WI38 (cell line): ENCODE data around the gene B3GALT6.

ENCODE experiments used
- H3K4me3 ChIP-seq: 2 replicates; pipeline ENCODE4 v1.5.1; 2011; ENCODE audit warnings: low read depth, mild to moderate bottlenecking, control low read depth, low read length
- TF ChIP-seq, protein P1 (sequence below): IDR thresholded peaks from 2 replicates; pipeline ENCODE4 v1.5.1; 2012; ENCODE audit warnings: low read depth, mild to moderate bottlenecking, control low read depth, low read length

The B3GALT6 gene

DNA sequence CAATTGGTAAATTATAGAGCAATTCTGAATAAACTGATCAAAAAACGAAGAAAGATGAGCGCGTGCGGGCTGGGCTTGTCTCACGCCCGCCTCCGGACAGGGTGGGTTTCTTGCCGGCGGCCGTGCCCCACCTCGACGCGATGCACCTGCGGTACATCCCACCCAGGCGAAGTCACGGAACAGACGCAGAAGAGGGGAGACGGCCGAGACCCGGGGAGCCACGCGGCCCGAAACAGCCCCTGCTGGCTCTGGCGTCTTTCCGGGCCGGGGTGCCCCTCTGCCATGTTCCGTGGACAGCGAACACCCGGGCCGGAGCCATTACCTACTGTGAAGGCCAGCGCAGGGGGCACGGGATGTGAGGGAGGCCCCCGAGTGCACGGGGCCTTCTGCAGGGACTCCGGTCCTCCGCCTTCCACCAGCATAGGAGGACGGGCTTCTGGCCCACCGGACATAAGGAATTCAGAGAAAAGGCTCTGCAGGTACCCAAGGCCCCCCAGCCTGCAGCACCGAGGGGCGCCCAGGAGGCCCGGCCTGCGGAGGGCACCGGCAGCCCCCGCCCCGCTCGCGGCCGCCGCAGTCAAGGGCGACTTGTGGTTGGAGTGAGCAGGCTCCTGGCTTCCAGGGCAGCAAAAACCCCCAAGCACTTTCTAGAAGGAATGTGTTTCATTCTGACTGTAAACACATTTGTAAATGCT lies 22.1 kb downstream of the B3GALT6 start:
- TF ChIP-seq, protein P1, sequence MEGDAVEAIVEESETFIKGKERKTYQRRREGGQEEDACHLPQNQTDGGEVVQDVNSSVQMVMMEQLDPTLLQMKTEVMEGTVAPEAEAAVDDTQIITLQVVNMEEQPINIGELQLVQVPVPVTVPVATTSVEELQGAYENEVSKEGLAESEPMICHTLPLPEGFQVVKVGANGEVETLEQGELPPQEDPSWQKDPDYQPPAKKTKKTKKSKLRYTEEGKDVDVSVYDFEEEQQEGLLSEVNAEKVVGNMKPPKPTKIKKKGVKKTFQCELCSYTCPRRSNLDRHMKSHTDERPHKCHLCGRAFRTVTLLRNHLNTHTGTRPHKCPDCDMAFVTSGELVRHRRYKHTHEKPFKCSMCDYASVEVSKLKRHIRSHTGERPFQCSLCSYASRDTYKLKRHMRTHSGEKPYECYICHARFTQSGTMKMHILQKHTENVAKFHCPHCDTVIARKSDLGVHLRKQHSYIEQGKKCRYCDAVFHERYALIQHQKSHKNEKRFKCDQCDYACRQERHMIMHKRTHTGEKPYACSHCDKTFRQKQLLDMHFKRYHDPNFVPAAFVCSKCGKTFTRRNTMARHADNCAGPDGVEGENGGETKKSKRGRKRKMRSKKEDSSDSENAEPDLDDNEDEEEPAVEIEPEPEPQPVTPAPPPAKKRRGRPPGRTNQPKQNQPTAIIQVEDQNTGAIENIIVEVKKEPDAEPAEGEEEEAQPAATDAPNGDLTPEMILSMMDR = no peak
- H3K4me3 ChIP-seq = no peak overlapping the region

DNA sequence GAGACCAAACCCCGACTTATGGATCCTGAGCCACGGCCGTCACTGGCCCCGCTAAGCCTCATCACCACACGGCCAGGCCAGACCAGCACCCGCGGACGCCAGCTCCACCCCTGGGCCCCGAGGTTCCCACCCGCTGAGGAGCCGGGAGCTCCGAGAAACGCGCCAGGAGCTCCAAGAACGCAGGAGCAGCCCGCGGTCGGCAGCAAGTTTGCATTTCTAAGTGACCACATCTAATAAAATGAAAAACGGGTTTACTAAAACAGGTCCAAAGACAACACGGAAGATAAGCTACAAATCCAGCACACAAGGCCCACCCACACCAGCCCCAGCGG lies 22.6 kb downstream of the B3GALT6 start:
- TF ChIP-seq, protein P1 = no peak
- no peak overlapping the region for H3K4me3 ChIP-seq

DNA sequence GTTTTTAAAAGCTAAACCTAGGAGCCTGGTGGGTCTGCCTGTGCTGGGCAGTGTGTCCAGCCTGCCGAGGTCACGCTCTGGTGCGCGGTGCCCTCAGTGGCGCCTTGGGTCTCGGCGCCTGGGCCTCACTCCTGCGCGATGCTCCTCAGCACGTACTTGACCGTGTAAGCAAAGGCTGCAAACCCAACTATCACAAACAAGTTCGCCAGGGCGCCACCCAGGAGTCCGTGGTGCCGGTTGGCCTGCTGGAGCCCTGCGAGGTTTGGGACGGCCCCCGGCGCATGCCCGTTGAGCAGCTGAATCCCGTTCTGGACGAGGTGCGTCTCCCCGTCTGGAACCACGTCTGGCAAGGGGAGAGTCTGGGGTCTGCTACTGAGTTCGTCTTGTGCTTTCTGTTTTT lies 23.0 kb downstream of the B3GALT6 start:
- TF ChIP-seq, protein P1 = no peak
- no peak overlapping the region for H3K4me3 ChIP-seq

DNA sequence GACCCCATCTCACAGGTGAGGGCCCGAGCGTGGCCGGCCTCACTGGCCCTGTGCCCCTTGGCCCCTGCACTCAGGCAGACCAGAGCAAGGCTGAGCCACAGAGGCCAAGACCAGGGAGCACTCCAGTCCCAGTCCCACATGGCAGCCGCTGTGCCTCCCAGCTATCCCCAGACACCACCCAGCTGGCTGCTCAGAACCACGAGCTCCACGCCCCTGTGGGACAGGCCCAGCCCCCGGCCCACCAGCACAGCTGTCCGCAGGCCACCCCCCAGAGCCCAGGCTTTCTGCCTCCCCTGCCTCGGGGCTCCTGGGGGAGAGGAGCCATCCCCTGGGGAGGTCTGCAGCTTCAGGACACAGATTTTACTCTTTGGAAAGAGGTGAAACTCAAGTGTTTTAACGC lies 23.6 kb downstream of the B3GALT6 start:
- no peak overlapping the region for H3K4me3 ChIP-seq
- TF ChIP-seq, protein P1 = no peak

DNA sequence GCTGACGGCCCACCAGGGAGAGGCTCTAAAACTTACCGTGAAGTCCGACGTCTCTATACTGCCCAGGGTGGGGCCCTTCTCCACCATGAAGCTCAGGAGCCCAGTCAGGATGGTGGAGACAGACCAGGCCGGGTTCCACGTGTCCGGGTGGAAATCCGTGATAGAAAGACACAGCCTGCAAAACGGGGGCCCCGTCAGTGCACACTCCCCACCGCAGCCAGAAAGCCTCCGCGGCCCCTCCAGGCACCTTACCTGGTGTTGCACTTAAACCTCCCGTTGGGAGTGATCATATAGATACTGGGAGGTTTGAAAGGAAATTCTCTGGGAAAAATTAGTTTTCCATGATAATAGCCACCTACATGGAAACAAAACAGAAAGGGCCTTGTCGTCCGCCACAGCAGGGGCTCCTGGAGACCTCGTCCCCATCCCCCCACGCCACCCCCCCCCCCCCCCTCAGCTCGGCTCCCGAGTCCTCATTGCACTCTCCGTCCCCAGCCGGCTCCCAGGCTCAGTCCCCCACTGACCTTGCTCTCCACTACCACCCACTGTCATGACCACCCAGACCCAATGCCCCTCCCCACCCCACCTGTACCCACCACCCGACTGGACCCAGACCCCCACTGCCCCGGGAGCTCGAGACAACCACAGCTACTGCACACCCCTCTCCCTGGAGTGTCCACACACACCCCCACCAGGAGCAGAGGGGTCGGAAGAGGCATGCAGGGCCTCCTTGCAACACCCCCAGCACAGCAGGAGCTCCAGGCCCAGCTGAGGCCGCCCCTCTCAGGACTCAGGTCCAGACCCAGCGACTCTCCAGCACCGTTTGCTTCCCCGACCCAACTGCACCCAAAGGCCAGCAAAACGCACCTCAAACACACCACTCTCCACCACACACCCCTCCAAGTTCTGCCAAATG lies 25.2 kb downstream of the B3GALT6 start:
- no peak overlapping the region for H3K4me3 ChIP-seq

DNA sequence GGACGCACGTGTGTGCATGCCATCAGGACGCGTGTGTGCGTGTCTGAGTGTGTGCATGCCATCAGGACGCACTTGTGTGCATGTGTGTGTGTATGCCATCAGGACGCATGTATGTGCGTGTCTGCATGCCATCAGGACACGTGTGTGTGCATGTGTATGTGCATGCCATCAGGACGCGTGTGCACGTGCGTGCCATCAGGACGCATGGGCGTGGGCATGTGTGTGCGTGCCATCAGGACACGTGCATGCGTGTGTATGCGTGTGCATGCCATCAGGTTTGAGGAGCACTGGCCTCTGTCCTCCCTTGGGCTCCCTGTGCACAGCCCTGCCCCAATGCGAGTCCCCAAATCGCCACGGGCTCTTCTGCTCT lies 27.1 kb downstream of the B3GALT6 start:
- H3K4me3 ChIP-seq = no peak overlapping the region
- TF ChIP-seq, protein P1 = no peak

More for the DNA sequence above, 25.2 kb downstream of the B3GALT6 start:
- TF ChIP-seq, protein P1 = no peak

DNA sequence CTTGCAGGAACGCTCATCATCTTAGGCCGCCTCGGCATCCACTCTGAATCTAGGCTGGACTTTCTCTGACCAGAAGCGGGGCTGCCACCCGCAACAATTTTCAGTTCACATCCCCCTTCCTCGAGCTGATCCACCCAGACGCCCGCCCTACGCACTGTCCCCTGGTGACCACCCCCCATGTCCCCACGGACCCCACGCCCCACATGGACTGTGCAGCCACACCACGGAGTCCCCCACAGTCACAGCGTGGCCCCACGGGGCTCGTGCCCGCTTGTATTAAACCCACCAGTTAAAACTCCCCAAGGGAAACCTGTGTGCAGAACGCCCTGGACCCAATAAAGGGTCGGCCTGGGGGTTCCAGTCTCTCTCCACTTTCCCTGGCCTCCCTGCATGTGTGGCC lies 27.5 kb downstream of the B3GALT6 start:
- TF ChIP-seq, protein P1 = no peak

More for the DNA sequence above, 27.5 kb downstream of the B3GALT6 start:
- no peak overlapping the region for H3K4me3 ChIP-seq
